Neural progenitor cell (in vitro differentiated cells): ENCODE data around the gene COLEC11.

Experiments
- EZH2 ChIP-seq: fragments of 200-600 bp; sonication (generic); IDR thresholded peaks from 2 replicates; pipeline ENCODE4 v1.6.1; 2017; ENCODE audit warnings: antibody characterized with exemption, mild to moderate bottlenecking, moderate library complexity
- TF ChIP-seq, protein P1 (sequence below): fragments of 200-600 bp; sonication (generic); IDR thresholded peaks from 2 replicates; pipeline ENCODE4 v1.5.1; 2017; ENCODE audit warnings: antibody characterized with exemption, mild to moderate bottlenecking

- TF ChIP-seq, protein P1, sequence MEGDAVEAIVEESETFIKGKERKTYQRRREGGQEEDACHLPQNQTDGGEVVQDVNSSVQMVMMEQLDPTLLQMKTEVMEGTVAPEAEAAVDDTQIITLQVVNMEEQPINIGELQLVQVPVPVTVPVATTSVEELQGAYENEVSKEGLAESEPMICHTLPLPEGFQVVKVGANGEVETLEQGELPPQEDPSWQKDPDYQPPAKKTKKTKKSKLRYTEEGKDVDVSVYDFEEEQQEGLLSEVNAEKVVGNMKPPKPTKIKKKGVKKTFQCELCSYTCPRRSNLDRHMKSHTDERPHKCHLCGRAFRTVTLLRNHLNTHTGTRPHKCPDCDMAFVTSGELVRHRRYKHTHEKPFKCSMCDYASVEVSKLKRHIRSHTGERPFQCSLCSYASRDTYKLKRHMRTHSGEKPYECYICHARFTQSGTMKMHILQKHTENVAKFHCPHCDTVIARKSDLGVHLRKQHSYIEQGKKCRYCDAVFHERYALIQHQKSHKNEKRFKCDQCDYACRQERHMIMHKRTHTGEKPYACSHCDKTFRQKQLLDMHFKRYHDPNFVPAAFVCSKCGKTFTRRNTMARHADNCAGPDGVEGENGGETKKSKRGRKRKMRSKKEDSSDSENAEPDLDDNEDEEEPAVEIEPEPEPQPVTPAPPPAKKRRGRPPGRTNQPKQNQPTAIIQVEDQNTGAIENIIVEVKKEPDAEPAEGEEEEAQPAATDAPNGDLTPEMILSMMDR, result no peak
- TF ChIP-seq EZH2, result no peak
Measured at GRCh38 chr2:3600256-3600855, 5.4 kb downstream of the COLEC11 start.
